GM12801 (cell line): ENCODE results near the gene SIVA1.

ENCODE experiments used
- CTCF ChIP-seq: IDR thresholded peaks from one replicate; pipeline ENCODE4 v1.5.1; 2011; ENCODE audit warnings: control low read depth; ENCODE audit not compliant: insufficient read length; ENCODE audit errors: extremely low read depth

SIVA1 gene

DNA sequence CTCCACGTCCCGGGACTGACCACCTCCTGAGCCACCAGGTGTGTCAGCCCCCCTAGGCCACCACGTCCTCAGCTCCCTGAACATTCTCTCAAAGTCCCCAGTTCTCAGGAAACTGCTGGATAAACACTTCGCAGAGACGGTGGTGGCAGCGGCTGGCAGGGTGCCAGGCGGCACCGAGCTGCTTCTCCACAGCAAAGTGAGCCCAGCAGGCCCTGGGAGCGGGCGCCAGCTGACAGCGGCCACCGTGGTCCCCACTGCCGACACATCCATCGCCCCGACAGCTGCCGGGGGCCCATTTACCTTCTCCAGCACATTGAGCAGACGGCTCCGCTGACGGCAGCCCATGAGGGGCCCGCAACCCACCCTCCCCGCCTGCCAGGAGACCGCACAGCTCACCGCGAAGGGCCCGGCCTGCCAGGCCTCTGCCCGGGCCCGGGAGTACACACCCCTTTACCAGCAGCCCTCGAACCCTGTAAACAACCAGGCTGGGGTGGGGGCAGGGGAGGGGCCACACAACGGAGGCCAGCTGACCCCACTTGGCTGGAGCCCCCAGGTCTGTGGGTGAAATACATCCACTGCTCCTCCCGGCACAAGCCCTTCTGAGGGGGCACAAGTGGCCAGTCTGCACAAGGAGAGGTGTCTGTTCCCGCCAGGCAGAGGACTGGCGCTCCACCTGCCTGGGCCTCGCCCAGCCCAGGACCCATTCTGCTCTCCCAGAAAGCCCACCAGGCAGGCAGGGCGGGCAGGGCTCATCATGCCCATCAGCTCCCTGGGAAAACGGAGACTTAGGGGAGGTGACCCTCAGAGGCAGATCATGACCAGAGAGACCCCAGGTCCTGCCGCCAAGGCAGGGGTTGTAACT, 32.1 kb downstream of the SIVA1 start:
- no peak for TF ChIP-seq CTCF

DNA sequence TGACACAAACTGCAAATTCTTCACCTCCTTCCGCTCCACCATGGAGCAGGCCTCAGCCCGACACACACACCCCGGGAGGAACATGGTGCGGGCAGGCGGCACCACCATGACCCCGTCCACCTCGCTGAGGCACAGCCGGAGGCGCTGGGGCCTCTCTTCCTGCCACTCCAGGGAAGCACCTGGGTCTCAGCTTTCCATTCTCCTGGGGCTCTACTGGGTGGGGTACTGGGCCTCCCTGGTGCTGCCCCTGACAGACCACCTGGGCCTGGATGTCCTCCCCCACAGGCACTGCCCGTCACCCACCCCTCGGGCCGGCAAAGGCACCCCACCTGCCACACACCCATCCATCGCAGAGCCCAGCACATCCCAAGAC, 32.7 kb downstream of the SIVA1 start:
- TF ChIP-seq CTCF, result no peak

- no peak for TF ChIP-seq CTCF
Observed at GRCh38 chr14:104786091-104786586, 33.2 kb downstream of the SIVA1 start.

- TF ChIP-seq CTCF, result no peak
Observed at GRCh38 chr14:104786726-104787675, 34.1 kb downstream of the SIVA1 start.

DNA sequence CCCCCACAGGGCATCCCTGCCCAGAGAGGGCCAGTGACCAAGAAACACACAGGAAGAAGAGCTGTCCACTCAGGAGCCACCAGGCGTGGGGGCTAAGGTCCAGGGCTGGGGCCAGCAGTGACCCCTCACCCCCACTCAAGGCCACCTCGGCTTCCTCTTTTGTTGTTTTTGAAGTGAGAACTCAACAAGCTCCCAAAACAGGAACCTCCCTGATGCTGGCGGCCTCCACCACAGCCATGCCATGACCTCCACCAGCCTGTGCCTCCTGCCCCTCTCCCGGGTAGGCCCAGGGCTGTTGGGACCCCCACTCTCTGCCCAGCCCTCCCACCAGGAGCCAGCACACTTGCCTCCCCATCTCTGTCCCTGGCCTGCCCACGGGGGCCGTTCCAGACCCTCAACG, 34.8 kb downstream of the SIVA1 start:
- TF ChIP-seq CTCF, result no peak

DNA sequence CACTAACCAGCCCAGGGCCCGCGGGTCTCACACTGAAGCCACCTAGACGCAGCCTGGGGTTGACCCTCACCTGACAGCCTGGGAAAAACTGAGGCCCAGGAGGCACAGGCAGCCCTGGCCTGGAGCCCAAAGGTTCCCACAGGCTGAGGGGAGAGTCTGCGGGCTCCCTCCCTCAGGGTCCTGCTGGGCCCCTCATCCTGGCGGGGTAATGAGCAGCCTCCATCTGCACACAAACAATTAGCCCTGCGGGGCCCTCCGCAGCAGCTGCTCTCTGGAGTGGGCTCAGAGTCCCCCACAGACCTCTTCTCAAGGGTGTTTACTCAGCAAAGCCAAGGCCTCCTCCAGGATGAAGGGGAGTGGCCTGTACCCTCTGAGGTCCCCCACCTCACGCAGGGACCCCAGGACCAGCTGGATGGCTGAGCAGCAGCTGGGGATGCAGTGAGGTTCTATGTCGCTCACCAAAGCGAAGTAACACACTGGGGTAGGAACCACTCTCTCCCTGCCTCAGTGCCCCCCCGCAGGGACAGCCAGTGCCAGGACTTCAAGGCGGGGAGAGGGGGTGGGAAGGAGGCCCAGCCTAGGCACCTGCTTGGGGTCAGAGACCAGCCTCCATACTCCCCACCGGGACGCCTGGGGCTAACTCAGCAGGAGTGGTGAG, 35.3 kb downstream of the SIVA1 start:
- TF ChIP-seq CTCF, result no peak
